ENCODE measurements around the gene VGLL4.

VGLL4 gene

DNA sequence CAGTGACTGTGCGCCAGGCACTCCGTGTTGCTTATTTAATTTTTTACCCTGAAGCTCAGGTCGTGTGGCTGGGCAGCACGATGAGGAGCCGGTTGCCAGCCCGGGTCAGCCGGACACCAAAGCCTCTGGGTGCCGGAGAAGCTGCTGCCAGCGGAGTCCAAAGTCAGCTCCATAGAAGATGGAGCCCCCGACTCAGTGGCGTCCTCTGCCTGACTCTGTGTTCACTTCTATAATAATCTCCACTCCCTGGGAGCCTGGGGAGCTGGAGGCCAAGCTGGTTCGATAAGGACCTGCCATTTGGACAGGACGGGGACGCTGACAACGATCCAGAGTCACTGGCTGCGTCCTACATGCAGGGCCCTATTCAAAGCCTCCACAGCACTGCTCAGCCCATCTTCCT is 78.6 kb downstream of the VGLL4 start:
- no peak for DNase-seq (ENCODE audit: low read depth, low spot score)

DNA sequence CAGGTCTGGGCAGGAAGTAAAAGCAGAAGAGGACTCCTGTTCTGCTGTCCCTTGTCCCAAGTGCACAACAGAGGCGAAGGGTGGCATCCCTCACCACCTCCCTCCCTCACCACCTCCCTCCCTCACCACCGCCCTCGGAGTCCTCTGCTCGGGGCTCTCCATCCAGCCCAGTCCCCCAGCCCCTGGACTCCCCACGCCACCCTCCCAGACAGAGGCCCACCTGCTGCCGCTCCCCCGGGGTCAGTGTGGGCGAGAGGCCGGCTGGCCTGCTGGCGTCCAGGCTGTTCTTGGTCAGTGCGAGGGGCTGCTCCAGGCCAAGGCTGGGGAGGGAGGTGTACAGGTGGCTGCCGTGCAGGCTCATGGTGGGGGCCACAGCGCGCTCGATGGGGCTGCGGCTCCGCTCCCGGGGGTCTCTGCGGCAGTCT is 79.1 kb downstream of the VGLL4 start:
- DNase-seq (ENCODE audit: low read depth, low spot score), result no peak

DNA sequence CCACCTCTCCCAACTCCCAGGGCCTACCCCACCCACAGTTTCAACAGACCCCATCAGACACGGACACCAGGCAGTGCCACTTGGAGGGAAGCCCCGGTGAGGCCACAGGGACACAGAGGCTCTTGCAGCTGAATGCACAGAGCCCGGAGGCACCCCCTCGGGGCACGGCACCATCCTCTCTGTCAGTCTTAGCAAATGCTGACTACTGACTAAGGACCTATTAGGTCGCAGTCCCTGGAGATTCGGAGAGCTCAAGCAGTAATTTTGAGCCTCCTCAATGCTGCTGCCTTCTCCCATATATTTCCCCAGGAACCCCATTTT is 79.9 kb downstream of the VGLL4 start:
- DNase-seq (ENCODE audit: low read depth, low spot score), result no peak

DNA sequence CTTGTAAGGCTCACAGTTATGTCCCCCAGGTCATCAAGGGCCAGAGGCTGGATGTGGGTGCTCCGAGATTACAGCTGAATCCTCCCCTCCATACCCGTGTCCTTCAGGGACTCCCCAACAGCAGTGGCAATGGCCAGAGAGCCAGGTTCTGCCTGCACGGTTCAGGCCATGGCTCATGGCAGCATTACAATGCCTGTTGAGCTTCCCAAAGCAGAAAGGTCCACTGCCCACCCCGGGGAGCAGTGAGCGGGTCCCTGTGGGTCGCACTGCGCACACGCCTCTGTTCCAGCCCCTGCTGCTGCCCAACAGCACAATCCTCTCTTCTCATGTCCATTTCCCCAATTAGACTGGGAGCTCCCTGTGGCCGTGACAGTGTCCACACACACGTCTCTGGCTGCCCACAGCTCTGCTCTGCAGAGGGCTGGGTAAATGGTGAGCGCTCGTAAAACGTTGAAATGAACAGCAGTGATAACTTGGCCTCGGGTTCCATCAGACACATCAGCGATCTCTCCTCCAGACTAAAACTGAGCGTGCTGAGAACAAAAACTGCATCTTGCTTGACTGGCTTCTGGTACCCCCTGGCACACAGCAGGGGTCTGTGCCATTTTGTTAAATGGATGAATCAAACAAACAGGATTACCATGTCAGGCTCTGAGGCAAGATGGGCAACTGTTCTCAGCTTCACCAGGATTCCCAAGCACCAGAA is 80.4 kb downstream of the VGLL4 start:
- no peak for DNase-seq (ENCODE audit: low read depth, low spot score)

DNA sequence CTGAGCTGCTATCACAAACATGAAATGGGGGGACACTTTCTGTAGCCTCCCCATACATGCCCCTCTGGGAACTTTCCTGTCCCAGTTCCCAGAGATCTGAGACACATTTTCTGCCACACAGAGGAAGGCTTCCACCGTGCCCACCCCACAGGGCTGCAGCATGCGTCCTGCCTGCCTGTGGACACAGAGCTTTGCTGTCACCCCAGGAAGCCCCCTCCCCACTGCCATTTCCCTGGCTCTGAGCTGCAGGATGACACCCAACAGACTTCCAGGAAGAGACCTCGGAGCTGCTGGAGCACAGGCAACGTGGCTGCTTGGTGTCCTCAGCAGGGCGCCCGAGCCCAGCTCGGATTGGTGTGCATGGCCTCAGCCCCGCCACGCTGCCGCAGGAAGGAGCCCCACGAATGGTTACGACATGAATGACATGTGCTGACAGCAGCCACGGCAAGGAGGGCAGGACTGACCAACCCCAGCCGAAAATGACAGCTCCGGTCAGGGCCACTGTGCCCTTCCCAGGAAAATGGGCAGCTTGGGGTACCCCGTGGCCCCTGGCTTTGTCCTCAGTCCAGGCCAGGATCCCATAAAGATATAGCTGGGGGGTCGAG is 81.3 kb downstream of the VGLL4 start:
- no peak for DNase-seq (ENCODE audit: low read depth, low spot score)

DNA sequence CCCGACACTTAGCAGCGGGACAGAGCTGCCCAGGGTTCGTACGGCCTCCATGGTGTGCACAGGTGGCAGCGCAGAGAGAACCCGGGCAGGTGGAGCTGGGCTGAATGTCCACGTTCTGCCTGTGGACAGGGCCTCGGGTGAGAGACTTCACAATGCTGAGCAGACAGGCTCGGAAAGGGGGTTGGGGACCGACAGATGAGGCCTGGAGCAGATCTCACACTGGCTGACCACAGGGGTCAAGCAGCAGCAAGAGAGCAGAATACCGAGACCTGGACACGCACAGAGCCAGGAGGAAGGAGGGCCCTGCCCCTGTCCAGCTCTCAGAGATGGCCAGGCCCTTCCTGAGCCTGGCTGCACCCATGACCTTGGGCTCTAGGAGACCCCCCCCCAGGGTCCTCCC is 83.0 kb downstream of the VGLL4 start:
- no peak for DNase-seq (ENCODE audit: low read depth, low spot score)

DNA sequence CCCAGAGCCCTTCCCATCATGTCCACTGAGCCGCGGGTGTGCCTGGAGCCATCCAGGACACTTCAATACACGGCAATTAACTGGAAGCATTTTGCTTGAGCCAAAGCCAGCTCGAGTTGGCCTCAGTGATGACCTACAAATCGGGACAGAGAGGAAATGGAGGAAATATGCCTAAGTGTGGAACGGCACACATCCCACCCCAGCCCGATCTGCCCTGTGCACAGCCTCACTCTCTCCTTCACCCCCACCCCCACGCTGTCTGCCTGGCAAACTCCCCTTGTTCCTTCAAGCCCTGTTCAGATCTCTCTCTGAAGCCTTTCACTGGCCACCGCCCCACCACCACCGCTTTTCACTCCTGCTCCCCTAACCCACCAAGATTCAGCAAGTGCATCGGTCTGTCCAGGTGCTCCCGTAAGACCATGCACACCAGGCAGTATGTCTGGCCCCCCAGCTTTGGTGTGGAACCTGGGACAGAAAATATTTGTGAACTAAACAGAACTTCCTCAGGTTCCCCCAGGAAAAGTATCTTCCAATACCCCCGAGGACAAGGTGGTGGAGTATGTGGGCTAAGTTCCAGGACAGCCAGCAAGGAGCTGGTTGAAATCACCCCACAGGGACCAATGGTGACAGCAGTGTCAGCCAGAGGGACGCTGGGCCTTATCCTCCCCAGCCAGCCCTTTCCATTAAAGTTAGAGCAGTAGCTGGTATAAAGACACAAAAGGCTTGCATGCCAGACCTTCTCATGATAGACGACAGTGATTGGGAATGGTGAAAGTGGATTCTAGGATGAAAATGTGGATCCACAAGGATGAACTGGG is 83.7 kb downstream of the VGLL4 start:
- no peak for DNase-seq (ENCODE audit: low read depth, low spot score)

DNA sequence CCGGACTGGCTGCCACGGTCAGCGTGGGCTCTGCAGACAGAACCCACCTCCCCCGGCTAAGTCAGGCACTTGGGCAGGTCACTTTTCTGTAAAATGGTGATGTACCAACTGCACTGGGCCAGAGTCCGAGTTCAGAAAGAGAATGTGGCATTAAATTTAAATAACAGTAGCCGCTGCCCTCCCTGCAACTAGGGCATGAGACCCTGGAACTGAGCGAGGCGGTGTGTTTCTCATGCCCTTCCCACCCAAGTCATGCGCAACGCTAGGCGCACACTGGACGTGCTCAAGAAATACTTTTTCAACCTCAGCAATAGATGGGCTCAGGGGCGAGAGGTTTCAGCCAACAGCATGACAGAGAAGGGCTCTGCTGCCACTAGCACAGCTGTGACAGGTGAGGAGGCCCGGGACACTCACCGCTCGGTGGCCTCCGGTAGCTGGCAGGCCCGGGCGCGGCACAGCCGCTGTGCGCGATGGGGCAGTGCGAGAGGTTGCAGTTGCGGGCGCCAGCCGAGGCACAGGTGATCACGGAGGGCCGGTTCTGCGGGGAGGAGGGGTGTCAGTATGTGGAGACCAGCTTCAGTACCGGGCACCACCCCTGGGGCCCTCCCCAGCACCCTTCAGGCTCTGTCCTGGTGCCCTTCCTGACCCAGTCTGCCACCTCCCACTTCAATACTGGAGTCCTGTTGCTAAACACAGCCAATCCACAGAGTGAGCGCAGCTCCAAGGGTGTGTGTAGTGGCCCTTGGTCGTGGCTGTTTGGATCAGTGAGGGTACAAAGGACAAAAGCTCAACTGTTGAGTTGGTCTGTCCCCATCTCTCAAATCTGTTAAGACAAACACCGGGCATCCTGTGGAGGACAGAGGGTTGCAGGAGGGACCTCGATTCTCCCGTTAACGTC is 84.5 kb downstream of the VGLL4 start:
- no peak for DNase-seq (ENCODE audit: low read depth, low spot score)

DNA sequence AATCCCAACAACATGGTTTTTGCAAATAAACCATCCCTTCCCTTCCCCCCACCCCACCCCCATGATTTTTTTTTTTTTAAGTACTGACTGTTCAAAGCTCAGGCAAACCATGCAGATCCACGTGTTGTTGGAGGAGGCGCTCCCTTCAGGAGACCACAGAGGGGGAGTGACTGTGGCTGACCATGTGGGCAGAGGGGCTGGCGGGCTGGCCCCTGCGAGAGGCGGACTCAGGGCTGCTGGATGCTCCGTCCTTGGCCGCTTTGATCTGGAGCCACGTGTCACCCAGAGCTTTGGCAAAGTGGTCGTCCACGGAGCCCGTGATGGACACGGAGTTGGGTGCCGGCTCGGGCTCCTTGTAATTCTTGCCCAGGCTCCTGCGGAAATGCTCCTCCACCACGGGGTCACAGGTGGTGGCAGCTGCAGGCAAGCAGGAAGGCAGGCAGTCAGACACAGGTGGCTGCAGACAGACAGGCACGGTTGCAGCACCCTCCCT is 85.3 kb downstream of the VGLL4 start:
- no peak for DNase-seq (ENCODE audit: low read depth, low spot score)

DNA sequence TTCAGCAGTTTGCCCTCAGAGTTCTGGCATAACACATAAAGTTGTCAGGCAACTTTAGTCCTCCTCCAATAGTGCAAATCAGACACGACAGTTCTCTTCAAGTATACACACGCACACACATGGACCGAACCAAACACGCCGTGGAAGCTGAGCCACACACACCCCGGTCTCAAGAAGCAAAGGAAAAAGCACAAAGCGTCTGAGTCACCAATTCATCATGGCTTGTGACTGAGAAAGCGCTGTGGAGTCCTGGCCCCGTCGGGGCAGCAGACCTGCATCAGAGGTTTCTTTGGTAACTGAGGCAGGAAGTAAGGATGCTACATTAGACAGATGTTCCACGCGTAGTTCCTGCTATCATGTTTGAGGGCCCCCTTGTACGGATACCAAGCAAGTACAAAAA is 85.7 kb downstream of the VGLL4 start:
- DNase-seq (ENCODE audit: low read depth, low spot score), result no peak

DNA sequence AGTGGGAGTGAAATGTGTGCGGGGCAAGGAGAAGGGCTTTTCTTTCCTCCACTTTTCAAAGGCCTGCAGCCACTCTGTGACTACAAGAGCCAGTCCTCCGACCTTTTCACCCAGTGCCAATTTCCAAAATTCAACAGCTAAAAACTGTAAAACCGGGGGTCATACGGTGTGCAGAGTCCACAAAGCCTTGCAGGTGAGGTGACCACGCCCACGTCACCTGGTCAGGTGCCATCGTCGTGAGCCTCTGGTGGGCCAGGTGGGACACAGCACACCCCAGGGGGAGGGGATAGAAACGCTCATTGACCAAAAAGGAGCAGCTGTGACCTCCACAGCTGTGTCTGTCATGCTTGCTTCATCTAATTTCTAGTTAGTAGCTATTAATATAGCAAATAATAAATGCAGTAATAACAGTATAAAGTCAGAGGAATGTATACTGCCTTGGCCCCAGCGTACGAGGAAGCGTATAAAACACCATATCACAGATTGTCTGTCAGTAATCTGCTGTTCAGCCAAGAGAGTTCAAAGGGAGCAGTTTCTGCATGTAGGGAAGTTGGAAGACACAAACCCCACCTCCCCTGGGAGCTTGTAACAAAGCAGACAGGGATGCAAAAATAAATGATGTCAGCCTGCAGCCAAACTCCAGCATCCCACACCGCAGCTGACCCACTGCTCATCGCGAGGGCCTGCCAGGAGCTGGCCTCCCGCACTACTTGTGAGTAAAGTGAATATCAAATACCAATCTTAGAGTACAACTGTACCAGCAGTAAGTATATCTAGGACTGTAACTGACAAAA is 86.7 kb downstream of the VGLL4 start:
- no peak for DNase-seq (ENCODE audit: low read depth, low spot score)

DNA sequence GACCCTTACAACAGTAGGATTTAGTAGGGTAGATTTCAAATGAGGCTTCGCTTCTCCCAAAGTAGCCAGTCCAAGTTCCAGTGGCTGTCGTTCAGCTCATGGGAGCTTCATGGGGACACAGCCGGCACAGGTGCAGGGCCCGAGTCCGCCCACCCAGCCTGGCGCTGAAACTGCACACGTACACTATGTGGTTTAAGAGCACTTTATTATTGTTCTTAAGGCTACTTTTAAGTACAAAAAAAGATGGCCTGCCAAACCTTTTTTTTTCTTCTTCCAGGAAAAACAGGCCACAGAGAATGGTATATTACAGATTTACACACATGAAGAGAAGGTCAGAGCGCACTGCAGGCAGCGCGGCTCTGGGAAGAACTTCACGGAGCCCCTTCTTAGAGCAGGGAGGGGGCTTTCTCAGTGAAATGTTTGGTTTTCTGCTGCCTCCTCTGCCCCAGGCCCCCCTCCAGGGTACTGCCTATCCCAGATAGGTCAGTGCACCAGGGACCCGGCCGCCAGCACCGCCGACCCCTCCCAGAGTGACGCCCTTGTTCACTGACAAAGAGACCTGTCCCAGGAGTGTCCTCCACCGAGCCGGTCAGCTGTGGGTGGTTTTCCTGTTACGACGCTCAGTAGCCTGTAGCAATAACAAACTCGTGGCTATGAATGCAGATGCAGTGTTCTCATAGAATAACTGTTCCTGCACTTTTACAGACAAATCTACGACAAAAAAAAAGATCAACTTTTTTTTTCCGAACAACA is 87.7 kb downstream of the VGLL4 start:
- no peak for DNase-seq (ENCODE audit: low read depth, low spot score)

DNA sequence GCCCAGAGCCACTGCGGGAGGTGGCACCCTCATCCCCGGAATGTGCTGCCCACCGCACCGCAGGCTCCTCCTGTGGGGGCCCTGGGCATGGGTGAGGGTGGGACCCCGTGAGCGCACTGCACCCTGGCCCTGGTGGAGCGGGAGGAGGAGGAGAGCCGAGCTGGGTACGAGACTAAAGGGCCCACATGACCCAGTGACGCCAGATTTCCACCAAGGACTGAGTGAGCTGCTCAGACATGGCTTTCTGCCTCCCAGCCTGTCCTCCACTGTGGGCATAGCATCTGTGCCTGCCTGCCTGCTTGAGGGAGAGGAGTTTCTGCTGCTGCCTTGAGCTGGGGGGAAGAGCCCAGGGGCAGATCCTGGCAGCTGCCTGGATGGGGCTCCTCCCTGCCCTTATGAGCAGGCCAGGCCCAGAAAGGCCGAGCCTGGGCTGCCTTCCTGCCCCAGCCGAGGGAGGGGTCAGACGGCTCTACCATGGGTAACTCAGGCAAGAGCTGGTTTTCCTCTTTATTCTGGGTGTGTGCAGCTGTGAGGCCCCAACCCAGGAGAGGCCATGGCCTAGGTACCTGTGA is 88.4 kb downstream of the VGLL4 start:
- DNase-seq (ENCODE audit: low read depth, low spot score), result no peak

DNA sequence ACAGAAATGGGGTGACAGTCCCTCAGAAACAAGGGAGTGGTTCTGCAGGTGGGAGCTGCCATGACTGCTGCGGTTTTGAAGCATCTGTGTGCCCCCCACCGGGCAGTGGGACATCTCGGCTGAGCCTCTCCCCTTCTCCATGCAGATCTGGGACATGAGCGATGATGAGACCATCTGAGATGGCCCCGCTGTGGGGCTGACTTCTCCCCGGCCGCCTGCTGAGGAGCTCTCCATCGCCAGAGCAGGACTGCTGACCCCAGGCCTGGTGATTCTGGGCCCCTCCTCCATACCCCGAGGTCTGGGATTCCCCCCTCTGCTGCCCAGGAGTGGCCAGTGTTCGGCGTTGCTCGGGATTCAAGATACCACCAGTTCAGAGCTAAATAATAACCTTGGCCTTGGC is 89.0 kb downstream of the VGLL4 start:
- DNase-seq (ENCODE audit: low read depth, low spot score), result no peak

DNA sequence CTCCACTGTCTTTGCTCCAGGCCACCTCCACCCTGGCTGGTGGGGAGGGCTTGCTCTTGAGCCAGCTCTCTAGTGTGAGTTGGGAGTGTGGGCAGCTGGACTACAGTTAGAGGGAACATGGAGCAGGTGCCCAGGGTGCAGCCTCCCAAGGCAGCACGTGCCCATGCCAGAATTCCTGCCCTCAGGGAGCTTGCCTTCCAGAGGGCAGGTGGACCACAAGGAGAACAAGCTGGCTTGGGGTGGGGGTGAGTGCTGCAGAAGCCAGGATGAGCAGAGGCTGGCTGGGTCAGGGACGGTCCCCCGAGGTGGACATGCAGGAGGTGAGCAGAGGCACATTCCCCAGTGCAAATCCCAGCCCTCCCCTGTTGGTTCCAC is 89.5 kb downstream of the VGLL4 start:
- no peak for DNase-seq (ENCODE audit: low read depth, low spot score)

DNA sequence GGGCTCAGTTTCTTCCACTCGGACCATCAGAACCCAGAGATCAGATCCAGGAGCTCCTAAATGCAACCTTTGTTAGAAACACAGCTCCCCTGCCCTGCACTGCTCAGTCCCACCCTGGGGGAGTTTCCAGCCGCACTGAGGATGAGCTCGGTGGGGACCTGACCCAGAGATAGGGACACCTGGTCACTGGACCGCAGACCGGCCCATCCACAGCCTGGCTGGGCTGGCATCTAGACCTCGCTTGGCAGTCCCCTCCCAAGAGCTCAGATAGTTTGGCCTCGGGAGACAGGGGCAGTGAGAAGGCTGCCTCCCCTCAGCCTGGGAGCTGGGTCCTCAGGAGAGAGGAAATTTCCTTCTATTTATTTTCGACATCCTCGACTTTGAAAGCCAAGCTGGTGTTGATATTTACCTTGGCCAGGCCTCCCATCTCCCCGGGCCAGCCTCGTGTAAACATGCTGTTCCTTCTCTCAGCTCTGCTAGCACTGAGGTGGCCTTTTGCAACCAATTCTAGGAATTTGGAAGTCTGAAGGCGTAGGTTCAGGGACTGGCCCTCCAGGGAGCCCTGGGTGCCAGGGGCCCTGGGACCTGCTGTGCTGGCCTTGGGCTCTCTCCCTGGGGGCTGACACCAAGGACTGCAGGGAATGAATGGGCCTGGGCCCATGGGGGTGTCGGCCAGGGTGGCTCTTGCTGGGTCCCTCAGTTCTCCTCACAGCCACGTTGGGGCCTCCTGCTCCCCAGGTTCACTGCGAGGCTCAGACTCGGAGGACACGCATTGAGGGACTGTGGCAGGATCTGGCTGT is 90.1 kb downstream of the VGLL4 start:
- no peak for DNase-seq (ENCODE audit: low read depth, low spot score)

DNA sequence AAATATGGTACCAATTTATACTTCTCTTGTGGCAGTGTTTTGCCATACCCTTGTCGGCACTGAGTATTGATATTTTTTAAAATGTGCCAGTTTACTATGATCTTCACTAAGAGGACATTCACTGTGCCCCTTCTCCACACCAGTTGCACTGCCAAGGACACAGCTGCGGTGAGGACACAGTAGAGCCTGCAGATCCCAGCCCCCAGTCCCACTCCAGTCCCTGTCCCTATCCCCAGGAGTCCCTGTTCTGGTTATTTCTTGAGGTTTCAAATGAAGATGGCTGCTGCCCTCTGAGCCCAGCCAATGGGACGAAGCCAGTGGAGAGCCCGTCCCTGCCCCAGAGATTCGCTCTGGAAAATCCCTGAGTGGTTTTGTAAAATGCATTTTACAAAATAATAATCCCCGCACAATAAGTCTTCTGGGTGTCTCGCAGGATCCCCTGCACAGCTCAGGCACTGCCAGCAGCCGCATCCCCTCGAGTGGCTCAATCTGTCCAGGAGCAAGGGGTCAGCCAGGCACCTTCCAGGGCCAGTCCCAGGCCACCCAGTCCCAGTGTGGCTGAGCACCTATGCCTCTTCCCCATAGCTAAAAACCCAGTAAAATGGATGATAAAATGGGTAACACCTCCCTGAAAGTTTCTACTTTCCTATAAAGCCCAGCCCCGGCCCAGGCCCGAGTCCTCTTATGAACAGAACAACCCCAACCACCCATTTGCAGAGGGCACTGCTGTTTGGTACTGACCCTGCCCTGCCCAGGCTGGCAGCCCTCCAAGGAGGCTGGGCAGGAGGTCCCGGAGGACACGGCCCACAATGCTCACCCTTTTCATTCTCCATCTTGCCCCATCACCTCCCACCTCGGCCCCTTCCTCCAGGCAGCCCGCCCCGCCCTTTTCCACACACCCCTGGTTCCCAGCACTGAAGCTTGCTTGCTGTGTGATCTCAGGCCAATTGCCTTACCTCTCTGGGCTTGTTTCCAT is 91.1 kb downstream of the VGLL4 start:
- DNase-seq (ENCODE audit: low read depth, low spot score), result no peak

DNA sequence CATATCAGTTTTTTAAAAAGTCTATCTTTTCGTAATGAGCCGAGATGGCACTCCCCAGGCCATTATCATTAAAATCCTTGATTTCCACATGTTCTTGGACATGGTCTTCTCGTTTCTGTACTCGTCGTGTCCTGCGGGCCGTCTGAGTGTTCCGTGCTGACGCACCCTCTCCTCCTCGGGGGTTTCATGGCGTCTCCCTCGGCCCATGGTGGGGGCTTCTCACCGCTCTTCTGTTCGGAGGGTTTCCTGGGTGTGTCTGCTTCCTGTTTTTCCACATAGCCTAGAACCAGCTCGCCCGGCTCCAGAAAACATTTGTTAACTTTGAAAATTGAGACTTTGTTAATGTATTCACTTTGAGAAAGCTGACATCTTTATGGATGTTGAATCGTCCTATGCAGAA is 92.7 kb downstream of the VGLL4 start:
- no peak for DNase-seq (ENCODE audit: low read depth, low spot score)

Data from activated CD4-positive, CD25-positive, alpha-beta regulatory T cell treated with anti-CD3 and anti-CD28 coated beads, Interleukin-2, amount 50 U/mL, for 16 hours (primary cell).